ENCODE results near the gene DOP1A. TPM values are rescaled to one million over a fixed set of nuclear protein-coding genes. Genes with fewer than 3 reads are reported as not detected.

The DOP1A gene
- total RNA-seq, 2 experiments from 2014 or later, result 6.6 to 7.7 TPM

DNA sequence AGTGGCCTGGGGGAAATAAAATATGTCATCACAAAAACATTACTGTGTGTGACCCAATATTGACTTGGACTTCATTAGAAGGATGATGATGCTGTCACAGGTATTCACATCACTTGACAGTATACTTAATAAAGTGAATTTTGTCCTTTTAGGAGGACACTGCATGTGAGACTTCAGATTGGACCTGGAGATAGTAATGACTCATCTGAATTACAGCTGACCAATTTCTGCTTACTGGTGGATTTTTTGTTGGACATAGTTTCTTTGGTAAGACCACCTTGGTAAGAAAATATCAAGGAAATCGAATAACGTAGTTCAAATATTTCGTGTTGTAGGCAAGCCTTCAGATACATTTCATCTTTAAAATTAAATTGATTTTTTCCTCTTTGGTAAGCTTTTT, 57.1 kb downstream of the DOP1A start:
- Mint-ChIP-seq H3K9me3 (no peaks in the 10 kb centered on the region), H3K4me1 (ENCODE audit: low read depth) (no peaks in the 10 kb centered on the region), H3K4me3 (no peak overlapping the region), H3K36me3 (ENCODE audit: low read depth) (peaks cover 24% of the 10 kb centered on the region), H3K27me3 (no peaks in the 10 kb centered on the region), H3K27ac (no peak overlapping the region)
- ATAC-seq, result no peak
- TF ChIP-seq, protein P1, sequence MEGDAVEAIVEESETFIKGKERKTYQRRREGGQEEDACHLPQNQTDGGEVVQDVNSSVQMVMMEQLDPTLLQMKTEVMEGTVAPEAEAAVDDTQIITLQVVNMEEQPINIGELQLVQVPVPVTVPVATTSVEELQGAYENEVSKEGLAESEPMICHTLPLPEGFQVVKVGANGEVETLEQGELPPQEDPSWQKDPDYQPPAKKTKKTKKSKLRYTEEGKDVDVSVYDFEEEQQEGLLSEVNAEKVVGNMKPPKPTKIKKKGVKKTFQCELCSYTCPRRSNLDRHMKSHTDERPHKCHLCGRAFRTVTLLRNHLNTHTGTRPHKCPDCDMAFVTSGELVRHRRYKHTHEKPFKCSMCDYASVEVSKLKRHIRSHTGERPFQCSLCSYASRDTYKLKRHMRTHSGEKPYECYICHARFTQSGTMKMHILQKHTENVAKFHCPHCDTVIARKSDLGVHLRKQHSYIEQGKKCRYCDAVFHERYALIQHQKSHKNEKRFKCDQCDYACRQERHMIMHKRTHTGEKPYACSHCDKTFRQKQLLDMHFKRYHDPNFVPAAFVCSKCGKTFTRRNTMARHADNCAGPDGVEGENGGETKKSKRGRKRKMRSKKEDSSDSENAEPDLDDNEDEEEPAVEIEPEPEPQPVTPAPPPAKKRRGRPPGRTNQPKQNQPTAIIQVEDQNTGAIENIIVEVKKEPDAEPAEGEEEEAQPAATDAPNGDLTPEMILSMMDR (IDR thresholded peaks at IDR 0.05), result no peak
- POLR2A ChIA-PET, result no interaction called here
- CTCF ChIA-PET, result no interaction called here
- intact Hi-C loops (cut with micrococcal nuclease), result no loop called here
- no peak for DNase-seq

DNA sequence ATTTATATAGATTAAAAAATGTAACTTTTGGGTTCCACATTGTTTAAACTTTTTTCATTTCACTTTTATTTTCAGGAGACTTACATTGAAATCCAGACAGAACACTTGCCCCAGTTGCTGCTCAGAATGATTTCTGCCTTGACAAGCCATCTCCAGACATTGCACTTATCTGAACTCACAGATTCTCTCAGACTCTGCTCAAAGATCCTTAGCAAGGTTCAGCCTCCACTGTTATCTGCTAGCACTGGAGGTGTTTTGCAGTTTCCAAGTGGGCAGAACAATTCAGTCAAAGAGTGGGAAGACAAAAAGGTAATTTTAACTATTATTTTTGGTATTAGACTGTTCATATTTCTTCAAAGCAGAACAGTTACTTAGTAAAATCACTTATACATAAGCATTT, 58.0 kb downstream of the DOP1A start:
- DNase-seq (no peak), ATAC-seq (no peak)
- H3K4me3 Mint-ChIP-seq, result no peak overlapping the region
- ChIA-PET CTCF (no interaction called here), POLR2A (no interaction called here)
- no peaks in the 10 kb centered on the region for H3K9me3 Mint-ChIP-seq
- TF ChIP-seq, protein P1 (IDR thresholded peaks at IDR 0.05), result no peak
- peaks cover 23% of the 10 kb centered on the region for H3K36me3 Mint-ChIP-seq (ENCODE audit: low read depth)
- no peaks in the 10 kb centered on the region for H3K27me3 Mint-ChIP-seq
- H3K27ac Mint-ChIP-seq, result no peak overlapping the region
- no peaks in the 10 kb centered on the region for H3K4me1 Mint-ChIP-seq (ENCODE audit: low read depth)
- intact Hi-C loops (cut with micrococcal nuclease), result no loop called here

DNA sequence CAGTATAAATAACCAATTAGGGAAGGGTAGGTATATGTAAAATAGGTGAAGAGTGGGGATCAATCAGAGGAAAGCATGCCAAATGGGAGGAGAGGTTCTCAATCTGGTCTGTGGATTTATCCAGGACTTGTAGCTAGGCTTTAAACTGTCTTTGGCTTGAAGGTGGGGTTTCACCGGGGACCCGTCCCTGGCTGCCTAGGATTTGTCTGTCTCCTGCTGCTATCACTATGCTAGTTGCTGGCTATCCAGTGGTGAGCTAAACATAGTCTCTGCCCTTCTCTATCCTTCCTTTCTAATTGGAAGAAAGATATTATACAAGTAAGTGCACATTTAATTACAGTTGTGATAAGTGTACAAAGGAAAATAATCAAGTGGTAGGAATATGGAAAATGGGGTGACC, 58.8 kb downstream of the DOP1A start:
- TF ChIP-seq, protein P1 (IDR thresholded peaks at IDR 0.05), result no peak
- Mint-ChIP-seq H3K36me3 (ENCODE audit: low read depth) (peaks cover 19% of the 10 kb centered on the region), H3K4me1 (ENCODE audit: low read depth) (no peaks in the 10 kb centered on the region), H3K4me3 (no peak overlapping the region), H3K9me3 (no peaks in the 10 kb centered on the region), H3K27ac (no peak overlapping the region), H3K27me3 (no peaks in the 10 kb centered on the region)
- POLR2A ChIA-PET, result no interaction called here
- no peak for ATAC-seq
- CTCF ChIA-PET, result no interaction called here
- intact Hi-C loops (cut with micrococcal nuclease), result no loop called here
- no peak for DNase-seq

DNA sequence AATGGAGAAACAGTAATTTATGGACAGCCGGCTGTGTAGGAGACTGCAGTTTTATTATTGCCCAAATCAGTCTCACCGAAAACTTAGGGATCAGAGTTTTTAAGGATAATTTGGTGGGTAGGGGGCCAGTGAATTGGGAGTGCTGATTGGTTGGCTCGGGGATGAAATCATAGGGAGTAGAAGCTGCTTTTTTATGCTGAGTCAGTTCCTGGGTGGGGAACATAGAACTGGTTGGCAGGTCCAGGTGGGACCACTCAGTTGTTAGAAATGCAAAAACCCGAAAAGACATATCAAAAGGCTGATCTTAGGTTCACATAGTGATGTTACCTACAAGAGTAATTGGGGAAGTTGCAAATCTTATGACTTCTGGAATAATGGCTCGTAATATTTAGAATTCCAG, 59.3 kb downstream of the DOP1A start:
- DNase-seq (no peak), ATAC-seq (no peak)
- ChIA-PET CTCF (no interaction called here), POLR2A (interaction anchor here (0.9 kb wide), 1 partner anchor 9 kb away, joined by 3 read pairs; no protein-coding TSS in a partner anchor)
- Mint-ChIP-seq H3K4me3 (no peak overlapping the region), H3K36me3 (ENCODE audit: low read depth) (peaks cover 19% of the 10 kb centered on the region), H3K9me3 (no peaks in the 10 kb centered on the region), H3K4me1 (ENCODE audit: low read depth) (no peaks in the 10 kb centered on the region), H3K27ac (no peak overlapping the region), H3K27me3 (no peaks in the 10 kb centered on the region)
- intact Hi-C loops (cut with micrococcal nuclease), result no loop called here
- TF ChIP-seq, protein P1 (IDR thresholded peaks at IDR 0.05), result no peak

DNA sequence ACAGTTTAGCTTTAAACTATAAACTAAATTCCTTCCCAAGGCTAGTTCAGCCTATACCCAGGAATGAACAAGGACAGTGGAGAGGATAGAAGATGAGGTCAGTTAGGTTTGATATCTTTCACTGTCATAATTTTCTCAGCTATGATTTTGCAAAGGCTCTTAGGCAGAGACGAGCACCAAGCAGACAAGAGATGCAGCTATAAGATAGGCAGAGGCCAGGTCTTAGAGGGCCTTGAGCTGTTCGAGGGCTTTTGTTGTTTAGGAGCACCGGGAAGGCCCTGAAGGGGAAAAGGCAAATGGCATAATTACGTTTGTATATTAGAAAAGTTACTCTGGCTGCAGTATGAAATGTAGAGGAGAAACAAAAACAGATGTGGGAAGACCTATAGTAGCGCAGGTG, 59.8 kb downstream of the DOP1A start:
- no peak for ATAC-seq
- POLR2A ChIA-PET, result interaction anchor here (0.9 kb wide), 1 partner anchor 9 kb away, joined by 3 read pairs; no protein-coding TSS in a partner anchor
- Mint-ChIP-seq H3K4me3 (no peak overlapping the region), H3K36me3 (ENCODE audit: low read depth) (peaks cover 21% of the 10 kb centered on the region), H3K27ac (no peak overlapping the region), H3K4me1 (ENCODE audit: low read depth) (no peaks in the 10 kb centered on the region), H3K9me3 (no peaks in the 10 kb centered on the region), H3K27me3 (no peaks in the 10 kb centered on the region)
- intact Hi-C loops (cut with micrococcal nuclease), result no loop called here
- CTCF ChIA-PET, result no interaction called here
- no peak for DNase-seq
- TF ChIP-seq, protein P1 (IDR thresholded peaks at IDR 0.05), result no peak
